Measurements from ENCODE around the gene COPS3.

The COPS3 gene

DNA sequence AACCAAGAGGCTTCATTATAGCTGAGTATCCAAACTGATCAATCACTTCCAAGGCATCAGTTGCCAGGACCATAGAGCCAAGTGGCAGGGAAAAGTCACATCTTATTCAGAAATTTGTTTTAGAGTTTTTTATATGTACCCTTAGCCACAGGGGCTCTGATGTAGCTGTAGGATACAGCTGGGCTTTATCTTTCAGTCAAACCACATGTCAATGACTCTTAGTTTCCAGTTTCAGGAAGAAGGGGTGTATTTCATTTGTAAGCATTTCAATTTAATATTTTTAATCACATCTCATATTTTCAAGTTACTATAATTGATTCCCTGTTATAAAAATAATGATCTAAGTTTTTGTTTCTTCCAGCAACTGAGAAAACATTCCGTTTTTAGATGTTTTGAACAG is 41.2 kb downstream of the COPS3 start:
- no peak for DNase-seq

DNA sequence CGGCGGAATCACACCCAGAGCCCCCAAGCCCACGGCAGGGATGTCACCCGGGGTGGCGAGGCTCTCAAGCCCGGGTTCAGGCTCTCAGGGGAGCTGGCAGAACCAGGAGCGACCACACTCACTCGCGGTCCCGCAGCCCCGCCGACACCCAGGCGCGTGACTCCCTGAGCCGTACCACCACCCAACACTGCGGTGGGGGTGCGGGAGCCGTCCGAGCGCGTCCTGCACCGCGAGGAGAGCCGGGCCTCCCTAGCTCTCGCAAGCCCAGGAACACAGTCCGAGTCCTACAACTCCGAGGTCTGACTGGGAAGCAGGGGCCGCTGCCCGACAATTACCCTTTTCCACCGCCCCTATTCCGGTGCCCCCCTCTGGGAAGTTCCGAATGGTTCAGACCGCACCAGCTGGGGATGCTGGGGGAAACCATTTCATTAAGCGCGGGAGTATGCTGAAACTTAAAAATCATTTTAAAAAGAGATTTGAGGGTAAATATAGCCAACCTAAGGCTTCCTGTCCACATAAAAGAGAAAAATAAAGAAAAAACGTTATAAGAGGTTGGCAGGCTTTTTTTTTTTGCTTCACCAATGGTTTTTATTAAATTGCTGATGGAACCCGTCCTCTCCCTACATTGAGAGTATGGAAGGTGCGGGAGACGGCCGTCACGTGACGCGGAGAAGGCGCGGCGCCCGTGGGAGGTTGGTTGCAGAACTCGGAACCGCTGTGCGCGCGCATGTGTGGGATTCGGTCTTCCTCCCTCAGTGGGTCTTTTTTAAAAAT is 43.8 kb downstream of the COPS3 start, which contains the start of gene FLCN:
Gene FLCN (minus strand): TSS at position 143 of the 774 bp plus-strand sequence. CDS start 9,031 bp downstream, outside the sequence.
- DNase-seq = peak; percentile 97

DNA sequence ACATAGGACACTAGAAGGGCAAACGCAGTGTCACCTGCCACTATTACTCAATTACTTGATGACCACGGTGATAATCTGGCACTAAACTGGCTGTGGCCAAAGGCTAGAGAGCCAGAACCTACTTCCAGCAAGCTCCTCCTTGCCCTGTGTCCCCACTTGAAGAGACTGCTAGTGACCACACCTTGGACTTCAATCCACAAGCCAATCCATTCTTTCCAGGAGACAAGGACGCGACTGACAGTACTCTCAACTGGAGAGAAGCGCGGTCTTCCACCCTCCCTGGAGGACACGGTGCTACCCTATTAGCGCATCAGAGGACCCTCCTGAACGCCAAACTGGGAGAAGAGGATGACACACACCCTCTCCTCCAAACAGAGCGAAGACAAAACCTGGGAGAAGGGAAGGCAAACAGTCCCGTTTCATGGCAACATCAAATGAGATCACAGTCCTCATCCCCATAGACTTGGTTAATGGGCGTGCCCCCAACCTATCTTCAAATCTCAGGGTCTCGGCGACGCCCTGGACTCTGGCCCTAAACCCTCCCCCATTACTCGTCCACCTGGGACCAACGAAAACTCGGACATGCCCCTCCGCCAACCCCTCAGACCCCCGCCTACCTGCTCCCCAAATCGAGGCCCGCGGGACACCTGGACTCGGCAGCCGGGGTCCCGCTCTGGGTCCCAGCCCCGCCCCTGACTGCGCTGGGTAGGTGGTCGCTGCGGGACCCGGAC is 44.6 kb downstream of the COPS3 start:
- DNase-seq = peak; percentile 69

DNA sequence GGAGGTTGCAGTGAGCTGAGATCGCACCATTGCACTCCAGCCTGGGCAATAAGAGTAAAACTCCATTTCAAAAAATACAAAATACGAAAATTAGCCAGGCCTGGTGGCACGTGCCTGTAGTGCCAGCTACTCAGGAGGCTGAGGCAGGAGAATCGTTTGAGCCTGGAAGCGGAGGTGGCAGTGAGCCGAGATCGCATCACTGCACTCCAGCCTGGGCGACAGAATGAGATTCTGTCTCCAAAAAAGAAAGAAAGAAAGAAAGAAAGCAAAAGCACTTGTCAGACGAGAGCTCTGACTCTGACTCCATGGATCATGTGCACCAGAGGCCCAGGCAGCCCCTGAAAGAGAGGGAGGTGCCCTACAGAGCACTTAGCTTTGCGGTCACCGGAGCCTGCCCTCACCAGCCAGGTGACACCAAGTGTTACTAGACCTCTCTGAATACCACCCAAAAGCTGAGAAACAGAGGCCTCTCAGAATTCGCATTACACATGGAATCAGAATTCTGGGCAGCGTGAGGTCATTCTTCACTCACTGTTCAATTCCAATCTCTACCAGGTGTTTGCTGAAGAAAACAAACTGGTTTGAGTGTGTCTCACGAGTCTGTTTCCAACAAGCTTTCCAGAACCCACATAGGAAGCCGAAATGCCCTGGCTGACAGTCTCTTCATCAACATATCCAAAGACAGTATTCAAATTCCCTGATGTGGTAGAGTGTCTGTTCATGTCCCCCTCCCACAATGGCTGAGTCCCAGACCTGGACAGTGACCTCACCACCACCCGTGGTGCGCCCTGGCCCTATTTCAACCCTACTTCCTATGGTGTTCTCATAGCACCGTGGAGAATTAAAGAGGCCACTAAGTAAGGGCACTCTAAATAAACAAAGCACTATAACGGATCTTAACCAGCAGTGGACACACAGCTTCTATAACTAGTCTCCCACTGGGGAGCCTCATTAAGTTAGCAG is 45.6 kb downstream of the COPS3 start:
- peak; percentile 37 for DNase-seq

DNA sequence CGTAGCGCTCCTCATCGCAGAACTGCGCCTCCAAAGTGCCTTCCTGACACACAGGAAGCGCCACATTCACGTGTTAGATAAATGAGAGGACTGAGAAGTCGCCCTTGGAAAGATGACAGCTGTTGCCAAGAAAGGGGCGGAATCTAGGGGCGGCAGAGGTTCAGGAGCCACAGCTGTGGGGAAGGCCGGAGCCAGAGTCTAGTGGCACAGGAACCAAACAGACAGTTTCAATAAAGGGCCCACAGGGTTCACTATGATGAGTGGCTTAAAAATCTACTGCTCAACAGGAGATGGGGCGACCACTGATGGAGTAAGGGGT is 48.8 kb downstream of the COPS3 start:
- DNase-seq = no peak

DNA sequence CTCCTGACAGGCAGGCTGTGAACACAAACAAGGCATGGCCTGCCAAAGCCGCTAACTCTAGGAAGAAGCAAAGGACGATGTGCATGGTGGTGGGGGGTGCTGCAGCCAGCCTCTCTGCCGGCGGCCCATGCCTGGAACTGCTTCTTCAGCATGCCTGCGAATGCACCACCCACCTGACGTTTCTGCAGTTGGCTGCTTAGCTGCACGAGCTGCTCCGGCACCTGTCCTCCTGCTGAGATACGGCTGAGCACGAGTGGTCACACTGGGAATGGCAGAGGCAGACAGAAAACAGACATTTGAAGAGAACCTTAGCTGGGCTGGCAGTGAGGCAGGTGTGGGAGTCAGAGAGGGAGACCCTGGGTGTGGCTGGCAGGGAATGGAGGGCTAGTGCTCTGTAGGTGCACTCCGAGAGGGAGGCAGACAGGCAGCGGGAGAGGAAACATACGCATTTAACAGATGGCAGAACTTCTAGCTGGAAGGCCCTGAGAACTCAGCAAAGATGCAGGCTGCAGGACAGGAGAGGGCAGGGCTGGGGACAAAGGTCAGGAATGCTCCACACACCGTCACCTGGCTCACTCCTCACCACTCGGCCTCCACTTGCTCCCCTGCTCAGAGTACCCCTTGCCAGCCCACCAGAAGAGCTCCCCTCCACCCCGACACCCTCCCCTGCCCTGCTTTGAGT is 49.3 kb downstream of the COPS3 start:
- no peak for DNase-seq

DNA sequence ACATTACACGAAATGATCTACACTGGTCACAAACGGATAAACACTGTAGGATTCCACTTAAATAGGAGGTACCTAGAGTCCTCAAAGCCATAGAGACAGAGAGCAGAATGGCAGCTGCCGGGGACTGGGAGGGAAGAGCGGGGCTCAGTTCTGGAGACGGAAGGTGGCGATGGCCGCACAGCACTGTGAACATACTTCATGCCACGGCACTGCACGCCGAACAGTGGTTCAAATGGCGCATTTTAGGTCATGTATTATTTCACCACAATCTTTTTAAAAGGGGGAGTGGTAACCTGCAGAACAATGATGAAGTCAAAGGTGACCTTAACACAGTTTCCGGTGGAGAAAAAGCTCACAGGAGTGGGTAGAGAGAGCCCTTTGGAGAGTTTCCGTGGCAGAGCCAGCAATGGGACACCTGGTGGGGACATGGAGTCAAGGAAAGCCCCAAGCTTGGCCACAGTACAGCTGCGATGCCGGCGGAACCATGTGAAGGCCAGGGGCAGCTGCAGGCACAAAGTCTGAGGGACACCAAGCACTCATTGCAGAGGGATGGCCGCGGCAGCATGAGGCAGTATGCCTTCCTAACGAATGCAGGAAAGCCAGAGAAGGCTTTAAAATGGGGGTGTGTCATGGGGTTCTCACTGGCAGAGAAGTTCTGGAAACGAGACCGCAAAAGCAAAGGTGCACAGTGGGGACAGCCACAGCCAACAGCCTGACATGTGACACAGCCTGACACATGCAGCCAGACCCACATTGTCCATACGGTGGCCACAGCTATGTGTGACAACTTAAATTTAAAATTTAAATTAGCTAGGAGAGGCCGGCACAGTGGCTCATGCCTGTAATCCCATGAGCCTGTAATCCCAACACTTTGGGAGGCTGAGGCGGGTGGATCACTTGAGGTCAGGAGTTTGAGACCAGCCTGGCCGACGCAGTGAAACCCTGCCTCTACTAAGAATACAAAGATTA is 51.3 kb downstream of the COPS3 start:
- no peak for DNase-seq

DNA sequence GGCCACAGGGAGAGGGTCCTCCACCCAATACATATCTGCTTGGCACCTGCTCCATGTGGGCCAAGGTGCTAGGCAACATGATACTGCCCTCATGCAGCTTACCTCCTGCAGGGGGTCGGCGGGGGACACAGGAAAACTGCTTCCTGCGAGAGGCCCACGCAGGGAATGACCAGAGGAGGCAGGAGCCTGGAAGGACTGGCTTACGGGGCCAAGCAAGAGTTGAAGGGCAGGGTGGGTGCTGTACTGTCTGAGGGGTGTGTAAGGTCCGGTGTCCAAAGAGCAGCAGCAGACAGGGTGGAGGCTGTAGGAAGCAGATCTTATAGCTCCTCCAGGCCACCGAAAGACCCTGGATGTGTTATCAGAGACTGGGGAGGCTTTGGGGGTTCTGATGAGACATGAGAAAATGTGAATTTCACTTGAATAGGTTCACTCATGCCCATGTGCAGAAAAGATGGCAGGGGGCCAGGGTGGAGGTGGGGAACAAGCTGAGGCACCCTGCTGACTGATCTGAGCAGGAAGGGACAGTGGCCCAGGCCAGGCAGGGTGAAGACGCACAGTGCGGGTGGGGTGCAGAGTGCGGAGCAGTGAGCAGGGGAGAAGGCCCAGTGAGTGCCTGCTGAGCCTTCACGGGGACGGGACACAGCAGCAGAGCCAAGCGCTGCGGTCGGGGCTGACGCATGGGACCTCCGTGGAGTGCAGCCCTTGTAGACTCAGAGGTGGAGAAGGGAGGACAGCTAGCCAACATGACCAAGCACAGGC is 52.3 kb downstream of the COPS3 start:
- DNase-seq = no peak

DNA sequence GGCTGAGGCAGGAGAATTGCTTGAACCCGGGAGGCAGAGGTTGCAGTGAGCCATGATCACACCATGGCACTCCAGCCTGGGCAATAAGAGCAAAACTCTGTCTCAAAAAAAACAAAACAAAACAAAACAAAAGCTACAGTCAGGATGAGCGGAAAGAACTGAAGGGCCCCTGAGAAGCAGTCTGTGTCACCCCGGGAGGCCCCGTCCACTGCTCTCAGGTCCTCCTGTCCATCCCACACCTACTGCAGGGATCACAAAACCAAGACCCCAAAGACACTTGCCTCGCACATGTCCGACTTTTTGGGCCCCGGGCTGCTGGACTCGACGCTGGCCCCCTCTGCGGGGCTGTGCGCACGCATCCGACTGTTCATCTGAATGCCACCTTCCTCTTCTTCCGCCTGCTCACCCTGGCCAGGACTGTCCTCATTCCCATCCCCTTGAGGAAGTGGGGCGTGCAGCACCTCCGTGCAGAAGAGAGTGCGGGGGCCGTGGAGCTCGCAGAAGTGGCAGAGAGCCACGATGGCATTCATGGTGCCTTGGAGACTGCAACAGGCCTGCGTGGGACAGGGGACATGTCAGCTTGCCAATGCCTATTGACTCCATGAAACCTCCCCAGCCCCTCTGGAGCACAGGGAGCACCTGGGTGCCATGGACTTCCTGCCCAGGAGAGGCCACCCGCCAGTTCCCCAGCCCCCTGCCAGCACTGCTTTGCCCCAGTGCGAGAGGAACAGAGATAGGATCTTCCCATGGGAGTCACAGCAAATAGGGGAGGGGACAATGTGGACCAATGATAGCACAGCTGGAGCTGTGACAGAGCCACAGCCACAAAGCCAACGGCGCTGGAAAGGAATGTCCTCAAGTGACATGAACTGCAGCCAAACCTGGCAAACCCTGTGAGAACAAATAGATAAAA is 53.2 kb downstream of the COPS3 start:
- no peak for DNase-seq

DNA sequence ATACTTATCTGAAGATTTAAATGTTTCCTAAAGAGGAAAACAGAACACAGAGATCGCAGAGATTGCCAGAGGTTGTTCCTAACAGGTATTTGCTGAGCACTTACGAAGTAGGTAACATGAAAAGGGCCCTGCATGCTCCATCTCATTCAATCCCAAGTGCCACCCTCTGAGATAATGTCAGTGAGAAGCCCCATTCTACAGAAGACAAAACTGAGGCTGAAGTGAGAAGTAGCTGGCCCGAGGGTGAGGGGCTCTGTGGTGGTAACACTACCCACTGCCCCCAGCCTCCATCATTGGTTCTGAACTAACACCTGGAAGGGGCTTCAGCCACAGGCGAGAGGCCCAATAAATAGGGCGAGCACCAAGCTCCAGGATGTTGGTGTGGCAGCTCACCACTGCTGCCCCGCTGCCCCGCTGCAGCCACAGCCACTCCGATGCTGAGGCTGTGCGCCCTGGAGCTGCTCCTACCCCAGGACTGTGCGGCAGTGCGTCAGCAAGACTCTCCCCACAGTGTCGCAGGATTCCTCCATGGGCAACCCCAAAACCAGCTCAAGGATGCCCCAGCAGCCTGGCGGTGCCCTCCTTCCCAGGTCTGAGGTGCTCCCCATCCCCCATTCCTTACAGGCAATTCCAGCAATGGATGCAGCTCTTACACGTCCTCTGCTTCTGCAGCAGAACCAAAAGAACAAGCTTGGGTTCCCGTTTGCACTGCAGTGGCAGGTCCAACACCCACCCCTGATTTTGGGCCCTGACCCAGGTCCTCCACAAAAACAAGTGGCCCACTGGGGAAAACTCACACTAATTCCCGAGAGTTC is 54.4 kb downstream of the COPS3 start:
- no peak for DNase-seq

DNA sequence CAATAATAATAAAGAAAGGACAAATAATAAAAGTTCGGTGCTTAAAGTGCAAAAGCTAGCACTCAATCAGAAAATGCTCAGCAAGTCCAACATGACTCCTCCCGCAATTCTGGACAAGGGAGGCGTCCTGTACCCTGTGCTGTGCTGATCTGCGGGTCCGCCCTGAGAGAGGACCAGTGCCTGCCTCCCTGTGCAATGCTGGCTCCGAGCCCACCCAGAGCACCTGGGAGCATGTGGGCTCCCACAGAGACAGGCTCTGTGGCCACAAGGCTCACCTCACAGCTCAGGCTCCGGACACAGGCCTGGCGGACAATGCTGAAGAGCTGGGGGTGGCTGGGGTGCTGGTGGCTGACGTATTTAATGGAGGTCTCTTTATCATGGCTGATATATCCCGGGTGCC is 55.1 kb downstream of the COPS3 start:
- DNase-seq = no peak

DNA sequence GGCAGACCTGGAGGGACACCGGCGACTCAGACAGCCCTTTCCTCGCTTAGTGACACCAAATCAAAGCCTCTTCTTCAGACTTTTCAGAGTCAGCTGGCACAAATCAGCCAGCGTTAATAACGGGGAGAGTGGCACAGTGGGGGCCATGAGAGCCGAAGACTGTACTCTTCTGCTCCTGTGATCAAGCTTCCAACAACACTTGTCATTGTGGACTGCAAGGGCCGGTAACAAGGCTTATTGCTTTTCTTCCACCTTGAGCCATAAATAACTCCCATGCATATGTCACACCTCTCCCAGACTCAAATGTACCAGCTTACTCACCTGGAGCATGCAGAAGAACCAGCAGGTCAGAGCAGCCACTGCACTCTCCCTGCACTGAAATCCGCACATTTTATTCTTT is 56.9 kb downstream of the COPS3 start:
- DNase-seq = peak; percentile 32

DNA sequence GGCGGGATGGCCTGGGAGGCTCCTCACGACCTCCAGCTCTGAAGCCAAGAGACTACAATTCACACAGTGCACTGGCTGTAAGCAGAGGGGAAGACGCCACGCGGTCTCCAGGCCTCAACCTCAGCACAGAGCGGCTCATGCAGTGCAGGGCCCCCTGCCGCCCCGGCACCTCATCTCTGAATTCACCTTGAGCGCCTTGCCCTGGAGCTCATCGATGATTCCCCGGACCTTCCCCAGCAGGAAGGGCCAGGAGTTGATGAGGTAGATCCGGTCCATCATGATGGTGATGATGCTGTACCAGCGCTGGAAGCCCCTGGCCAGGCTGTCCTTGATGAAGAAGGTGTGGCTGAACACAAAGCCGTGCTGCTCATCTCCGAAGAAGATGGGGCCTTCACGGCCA is 57.3 kb downstream of the COPS3 start:
- DNase-seq = no peak

DNA sequence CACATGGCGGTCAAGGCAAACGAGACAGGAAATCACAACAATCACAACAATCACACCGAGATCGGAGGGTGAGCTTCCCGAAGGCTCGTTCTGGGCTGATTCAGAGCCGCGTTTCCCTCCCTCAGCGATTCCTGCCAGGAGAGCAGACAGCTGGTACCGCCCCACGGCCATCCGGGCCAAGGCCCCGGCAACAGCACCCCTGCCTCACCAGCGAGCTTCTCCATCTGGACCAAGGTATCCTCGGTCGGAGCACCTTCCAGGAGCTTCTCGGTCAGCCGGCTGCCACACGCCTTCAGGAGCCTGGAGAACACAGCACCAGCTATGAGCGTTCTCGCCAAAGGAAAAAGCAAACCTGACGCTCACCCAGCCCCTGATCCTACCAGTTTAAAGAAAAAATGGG is 59.7 kb downstream of the COPS3 start:
- DNase-seq = no peak

DNA sequence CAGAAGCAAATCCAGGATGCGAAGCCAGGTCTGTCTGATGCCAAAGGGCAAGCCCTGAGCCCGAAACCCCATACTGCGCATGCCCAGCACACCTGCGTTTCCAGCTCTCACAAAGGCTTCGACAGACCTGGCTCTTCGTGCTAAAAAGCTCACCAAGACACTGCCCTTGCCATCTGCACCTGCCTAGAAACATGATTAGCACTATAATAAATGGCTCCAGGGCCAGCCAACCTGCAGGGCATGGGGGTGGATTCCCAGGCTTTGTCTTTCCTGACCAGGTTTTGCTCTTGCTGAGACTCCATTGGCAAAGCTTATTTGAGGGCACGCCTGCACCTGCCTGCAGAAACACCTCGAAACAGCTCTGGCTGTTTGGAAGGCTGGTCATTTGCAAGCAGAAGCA is 60.5 kb downstream of the COPS3 start:
- DNase-seq = no peak

DNA sequence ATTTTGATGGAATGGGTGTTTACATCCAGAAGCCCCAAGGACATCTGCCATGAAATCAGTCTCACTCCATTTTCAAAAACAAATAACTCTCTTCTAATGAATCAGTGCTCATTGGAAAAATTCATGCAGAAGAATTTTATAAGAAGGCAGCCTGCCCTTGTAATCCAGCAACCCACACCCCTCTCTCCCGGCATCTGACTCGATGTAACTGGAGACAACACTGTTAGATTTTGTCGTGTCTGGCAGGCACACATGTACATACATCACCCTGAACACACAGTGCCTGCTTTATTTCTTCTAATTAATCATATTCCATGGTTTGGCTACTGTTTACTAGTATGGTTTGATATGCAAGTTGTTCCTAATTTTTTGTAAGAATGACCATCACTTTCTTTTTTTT is 63.1 kb downstream of the COPS3 start:
- no peak for DNase-seq

DNA sequence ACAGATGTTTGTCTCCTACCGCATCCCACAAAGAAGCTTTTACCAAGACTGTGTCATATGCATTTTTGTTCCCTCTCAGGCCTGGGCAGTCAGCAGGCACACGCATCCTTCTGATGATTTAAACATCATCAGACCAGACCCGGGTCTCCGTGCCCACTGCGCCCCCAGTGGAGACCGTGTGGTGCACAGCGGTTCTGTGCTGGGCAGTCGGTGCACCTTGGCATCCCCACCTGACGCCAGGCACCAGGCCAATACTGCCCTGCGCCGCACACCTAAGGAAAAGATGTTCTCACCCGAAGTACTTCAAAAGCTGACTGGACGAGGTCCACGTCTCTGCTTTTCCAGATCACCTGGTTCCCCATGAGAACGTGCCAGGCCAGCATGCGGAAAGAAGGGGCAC is 64.3 kb downstream of the COPS3 start:
- no peak for DNase-seq

DNA sequence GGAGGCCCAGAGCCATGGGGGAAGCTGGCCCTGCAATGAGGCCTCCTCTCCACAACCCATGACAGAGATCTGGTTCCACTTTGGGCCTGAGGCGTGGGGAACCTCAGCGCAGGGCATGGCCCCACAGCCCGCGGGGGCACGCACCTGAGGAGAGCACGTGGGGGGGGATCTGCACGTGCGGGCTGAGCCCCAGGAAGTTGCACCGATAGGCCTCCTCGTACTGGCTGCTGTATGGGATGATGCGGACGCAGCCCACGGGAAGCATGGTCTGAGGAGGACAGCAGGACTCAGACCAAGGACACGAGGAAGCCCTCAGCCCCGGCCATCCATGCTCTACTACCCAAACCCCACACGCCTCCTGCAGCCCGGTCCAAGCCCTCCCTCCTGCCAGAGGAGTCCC is 64.8 kb downstream of the COPS3 start:
- no peak for DNase-seq

DNA sequence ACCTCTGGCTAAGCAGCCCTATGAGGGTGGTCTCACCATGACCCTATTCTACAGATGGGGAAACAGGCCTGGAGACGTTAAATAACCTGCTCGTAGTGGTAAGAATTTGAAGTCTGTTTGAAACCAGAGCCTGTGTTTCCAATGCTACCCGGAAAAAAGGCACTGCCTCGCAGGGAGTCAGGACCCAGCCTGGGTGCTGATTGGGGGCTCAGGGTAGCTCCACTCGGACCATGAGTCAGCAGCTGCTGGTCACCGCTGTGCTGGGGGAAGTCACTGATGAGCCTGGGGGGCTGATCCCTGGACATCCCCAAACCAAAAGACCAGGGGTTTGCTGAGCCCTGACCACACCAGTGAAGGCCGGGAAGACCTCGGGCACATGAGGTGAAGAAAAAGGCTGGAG is 65.5 kb downstream of the COPS3 start:
- DNase-seq = no peak

Measured in eye (tissue), 1 donor.